Subcutaneous adipose tissue (tissue), 4 donors: ENCODE results near the gene HDAC7. TPM values are rescaled to one million over a fixed set of nuclear protein-coding genes. Genes with fewer than 3 reads are reported as not detected.

ENCODE experiments used
- total RNA-seq, 4 donors: library from RNA; depleted of rRNA; stranded (reverse); fragments of >200 nt; gene quantifications; one replicate each; pipeline ENCODE4 v1.1.0, GENCODE V29; 2016
- TF ChIP-seq, protein P1 (sequence below): fragments of 450-650 bp; IDR thresholded peaks from one replicate; pipeline ENCODE4 v1.5.1; 2016; ENCODE audit warnings: low read depth, mild to moderate bottlenecking, control low read depth, antibody characterized with exemption, moderate library complexity

The HDAC7 gene
- total RNA-seq, 4 donors from 2014 or later, result 25.8 to 72.9 (median 43.0) TPM

DNA sequence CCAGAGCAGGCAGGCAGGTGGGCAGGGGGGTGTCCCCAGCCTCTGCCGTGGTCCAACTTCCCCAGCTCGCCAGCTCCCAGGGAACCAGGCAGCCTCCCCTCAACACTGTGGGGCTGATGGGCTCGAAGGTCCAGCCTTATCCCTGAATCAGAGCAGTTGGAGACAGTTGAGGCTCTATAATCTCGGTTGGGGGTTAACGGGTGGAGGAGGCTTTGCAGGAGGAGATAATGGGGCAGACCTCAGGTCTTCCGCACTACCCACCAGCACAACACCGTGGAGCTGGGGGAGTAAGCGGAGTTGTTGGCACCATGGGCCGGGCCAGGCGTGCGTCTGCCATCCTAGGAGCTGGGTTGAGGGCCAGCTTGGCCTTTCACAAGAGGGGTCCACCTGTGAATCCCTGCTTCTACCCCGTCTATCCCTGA lies 13.9 kb upstream of the HDAC7 start:
- TF ChIP-seq, protein P1, sequence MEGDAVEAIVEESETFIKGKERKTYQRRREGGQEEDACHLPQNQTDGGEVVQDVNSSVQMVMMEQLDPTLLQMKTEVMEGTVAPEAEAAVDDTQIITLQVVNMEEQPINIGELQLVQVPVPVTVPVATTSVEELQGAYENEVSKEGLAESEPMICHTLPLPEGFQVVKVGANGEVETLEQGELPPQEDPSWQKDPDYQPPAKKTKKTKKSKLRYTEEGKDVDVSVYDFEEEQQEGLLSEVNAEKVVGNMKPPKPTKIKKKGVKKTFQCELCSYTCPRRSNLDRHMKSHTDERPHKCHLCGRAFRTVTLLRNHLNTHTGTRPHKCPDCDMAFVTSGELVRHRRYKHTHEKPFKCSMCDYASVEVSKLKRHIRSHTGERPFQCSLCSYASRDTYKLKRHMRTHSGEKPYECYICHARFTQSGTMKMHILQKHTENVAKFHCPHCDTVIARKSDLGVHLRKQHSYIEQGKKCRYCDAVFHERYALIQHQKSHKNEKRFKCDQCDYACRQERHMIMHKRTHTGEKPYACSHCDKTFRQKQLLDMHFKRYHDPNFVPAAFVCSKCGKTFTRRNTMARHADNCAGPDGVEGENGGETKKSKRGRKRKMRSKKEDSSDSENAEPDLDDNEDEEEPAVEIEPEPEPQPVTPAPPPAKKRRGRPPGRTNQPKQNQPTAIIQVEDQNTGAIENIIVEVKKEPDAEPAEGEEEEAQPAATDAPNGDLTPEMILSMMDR, result no peak

DNA sequence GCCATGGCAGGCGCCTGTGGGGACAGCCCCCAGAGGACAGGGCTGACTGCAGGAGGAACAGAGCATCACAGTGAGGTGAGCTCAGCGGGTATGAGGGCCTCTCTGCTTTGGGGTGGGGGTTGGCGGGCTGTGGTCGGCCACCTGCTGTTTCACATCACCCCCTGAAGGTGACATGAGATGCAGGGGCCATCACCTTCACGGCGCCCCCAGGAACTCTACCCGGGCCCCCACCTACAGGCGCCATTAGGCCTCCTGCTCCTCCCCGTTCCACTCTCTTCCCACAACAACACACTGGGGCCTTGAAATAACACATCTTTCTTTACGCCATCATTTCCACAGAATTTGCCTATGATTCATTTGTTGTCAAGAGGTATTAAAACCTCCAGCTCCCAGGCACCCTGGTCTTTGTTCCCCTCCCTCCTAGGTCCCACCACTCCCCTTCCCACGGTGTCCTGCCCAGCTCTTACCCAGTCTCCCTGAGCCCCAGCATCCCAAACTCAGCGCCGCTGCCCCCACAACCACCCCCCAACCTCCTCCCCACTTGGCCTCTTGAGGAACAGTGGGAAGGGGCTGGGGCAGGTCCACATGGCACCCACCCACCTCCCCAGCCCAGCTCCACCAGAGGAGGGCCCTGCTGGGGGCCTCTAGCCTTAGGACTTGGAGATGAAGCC lies 12.7 kb upstream of the HDAC7 start:
- TF ChIP-seq, protein P1, result no peak

DNA sequence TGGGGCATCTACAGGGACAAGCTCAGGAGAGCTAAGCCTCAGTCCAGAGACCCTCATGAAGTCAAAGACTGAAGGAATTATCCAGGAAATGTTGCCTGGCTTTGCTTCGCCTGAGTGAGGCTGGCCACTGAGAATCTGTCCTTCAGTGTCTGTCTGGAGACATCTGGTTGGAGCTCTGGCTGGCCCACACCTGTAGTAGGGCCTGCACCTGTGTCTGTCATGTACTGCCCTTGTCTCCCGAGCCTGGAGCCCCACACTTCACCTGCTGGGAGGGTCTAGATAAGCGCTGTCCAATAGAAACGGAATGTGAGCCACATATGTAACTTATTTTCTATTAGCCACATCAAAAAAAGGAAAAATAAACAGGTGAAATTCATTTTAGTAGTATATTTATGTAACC lies 9.9 kb upstream of the HDAC7 start:
- TF ChIP-seq, protein P1, result no peak

DNA sequence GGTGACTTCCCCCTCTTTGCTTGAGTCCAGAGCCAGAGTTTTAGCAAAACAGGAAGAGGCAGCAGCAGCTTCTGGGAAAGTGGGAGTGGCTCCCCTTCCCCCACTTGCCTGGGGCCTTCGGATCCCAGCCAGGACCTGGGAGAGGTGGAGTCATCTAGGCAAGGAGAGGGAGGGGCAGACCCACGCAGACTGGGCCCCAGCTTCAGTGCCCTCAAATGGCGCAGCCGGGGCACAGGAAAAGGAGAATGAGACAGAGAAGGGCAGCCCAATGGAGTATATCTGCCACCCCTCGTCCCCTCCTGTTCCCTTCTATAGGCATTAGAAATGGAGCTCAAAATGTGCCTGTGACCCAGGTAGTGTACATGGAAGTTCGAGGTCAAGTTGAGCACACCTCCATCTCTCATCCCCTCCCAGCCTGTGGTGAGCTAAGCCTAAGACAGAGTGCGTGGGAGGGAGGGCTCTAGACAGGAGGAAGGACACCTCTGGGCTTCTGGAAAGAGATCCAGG lies 9.3 kb upstream of the HDAC7 start:
- TF ChIP-seq, protein P1, result no peak

DNA sequence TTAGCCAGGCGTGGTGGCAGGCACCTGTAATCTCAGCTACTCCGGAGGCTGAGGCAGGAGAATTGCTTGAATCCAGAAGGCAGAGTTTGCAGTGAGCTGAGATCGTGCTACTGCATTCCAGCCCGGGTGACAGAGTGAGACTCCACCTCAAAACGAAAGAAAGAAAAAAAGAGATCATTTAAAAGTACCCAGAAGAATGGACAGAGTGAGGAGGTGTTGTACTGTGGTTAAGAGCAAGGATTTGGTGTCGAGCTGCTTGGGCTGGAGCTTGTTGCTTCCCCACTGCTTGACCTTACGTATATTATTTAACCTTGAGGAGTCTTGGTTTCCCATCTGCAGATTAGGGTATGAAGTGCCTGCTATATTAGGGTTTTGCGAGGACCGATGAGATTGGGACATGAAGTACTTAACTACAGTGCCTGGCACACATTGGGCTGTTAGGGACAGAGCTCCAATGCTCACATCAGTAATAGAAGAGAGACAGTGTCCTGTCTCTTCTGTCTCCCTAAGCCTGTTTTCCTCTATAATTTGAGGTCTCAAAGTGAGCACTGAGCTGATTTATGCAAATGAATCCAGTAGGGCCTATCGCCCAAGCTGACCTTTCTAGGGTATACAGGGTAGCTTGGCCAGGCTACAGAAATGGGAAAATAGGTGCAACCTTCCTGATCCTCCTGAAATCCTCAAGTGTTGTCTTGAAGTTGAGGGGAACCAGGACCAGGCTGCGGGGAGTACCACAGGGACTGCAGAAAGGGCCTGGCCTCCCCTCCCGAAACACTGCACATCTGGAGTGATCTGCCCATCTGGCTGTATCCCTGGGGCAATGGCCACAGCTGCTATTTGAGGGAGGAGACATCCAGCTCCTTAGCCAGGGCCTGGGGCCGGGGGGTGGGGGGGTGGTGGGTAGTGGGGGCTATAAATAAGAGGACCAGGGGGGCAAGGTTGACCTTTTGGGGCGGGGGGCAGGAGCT lies 8.6 kb upstream of the HDAC7 start:
- TF ChIP-seq, protein P1, result no peak

DNA sequence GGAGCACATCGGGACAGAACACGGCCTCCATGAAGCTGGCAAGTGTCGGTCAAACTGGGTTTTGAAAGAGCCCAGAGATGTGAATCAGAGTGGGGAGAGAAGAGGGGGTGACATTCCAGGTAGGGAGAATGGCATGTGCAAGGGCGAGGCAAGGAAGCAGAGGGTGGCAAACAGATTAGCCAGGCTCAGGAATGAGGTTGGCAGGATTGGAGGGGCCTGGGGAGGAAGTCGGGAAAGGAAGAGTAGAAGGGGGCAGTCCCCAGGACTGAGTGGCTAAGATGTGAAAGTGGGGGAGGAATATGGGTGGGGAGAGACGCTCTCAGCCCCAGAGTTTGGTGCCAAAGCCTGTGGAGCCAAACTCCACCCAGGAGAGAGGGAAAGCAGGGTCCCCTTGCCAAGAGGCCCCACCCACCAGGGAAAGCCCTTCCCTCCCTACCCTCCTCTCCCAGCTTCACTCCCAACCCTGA lies 5.5 kb upstream of the HDAC7 start:
- TF ChIP-seq, protein P1, result no peak

DNA sequence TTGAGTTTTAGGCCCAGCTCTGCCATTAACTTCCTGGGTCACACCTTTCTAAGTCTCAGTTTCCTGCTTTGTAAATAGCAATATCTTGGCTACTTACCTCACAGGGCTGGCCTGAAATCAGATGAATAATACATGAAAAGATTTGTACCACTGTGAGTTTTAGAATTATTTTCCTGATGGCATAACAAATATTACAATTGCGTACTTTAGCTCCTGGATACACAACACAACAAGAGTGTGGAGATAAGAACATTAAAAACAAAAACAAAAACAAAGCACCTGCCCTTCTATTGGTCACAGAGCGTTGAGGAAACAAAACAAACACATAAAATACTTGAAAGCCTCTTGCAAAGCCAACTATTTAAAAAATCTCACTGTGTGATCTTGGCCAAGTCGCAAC lies 4.9 kb upstream of the HDAC7 start:
- TF ChIP-seq, protein P1, result no peak
